Activated CD4-positive, alpha-beta T cell treated with anti-CD3 and anti-CD28 coated beads, Interleukin-2, amount 50 U/mL, for 48 hours (primary cell): ENCODE results near the gene MS4A4A.

Source experiments
- DNase-seq, 2 experiments: peaks; one replicate each; pipeline ENCODE4 v3.0.0-alpha.2; 2020

The MS4A4A gene

GRCh38 chr11:60357771-60358170 is 77.3 kb downstream of the MS4A4A start:
- no peak for DNase-seq
